Measurements from ENCODE around the gene AKAP8L. TPM values are rescaled to one million over a fixed set of nuclear protein-coding genes. Genes with fewer than 3 reads are reported as not detected.

The AKAP8L gene
- total and polyA plus RNA-seq, 12 donors: 45.2 to 140 (median 63.1) TPM

GRCh38 chr19:15433519-15434069 is 14.8 kb upstream of the AKAP8L start:
- H3K36me3 ChIP-seq: peaks cover 0 to 14% (median 0%) of the 10 kb centered on the region in 9 donors
- DNase-seq (no peak), ATAC-seq (peak in 1 of 8 donors; percentile 12)
- peak overlapping the region; percentile 59 to 99 (median 96) for H3K27ac ChIP-seq
- intact Hi-C loops (cut with DNase I): no loop called here
- H3K4me3 ChIP-seq: peak overlapping the region in 9 of 10 donors; percentile 59 to 98 (median 83)
- no peaks in the 10 kb centered on the region for H3K27me3 ChIP-seq
- peaks cover 14 to 46% (median 35%) of the 10 kb centered on the region in 9 donors for H3K4me1 ChIP-seq
- no peak for TF ChIP-seq CTCF (IDR thresholded peaks at IDR 0.05)
- 68 to 69% methylated on average over 8 of the region's 8 CpGs for WGBS, 2 donors
- no peaks in the 10 kb centered on the region for H3K9me3 ChIP-seq

- peaks cover 0 to 20% (median 3%) of the 10 kb centered on the region in 9 donors for H3K36me3 ChIP-seq
- no peak for TF ChIP-seq CTCF (IDR thresholded peaks at IDR 0.05)
- intact Hi-C loops (cut with DNase I): no loop called here
- H3K9me3 ChIP-seq: no peaks in the 10 kb centered on the region
- H3K27ac ChIP-seq: peak overlapping the region; percentile 59 to 99 (median 96)
- H3K4me1 ChIP-seq: peaks cover 14 to 49% (median 37%) of the 10 kb centered on the region in 9 donors
- WGBS, 2 donors: 0 to 1% methylated on average over 56 to 75 of the region's 75 CpGs
- DNase-seq (peak; percentile 92 to 95), ATAC-seq (peak; percentile 89 to 95 (median 92))
- no peaks in the 10 kb centered on the region for H3K27me3 ChIP-seq
- H3K4me3 ChIP-seq: peak overlapping the region; percentile 59 to 98 (median 82)
Observed at GRCh38 chr19:15432629-15433518, 14.1 kb upstream of the AKAP8L start.

DNA sequence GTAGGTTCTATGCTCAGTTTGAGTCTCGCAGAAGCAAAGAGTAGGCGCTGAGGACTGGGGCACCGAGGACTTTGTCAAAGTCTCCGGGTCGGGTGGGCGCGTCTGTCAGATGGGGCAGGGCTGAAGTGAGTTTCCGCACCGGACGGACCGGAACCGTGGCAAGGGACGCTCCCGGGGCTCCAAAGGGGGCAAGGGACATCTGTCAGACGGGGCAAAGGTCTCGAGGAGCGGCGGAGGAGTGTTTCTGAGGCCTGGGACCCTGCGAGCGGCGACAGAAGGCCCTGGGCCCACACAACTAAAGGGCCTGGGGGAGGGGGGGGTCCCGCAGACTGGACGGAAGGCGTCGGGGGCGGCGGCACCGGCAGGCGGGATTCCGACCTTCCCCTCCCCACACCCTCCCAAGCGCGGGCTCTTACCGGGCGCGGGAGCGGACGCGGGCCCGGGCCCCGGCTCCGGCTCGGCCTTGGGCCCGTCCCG is 13.3 kb upstream of the AKAP8L start:
- ATAC-seq (no peak), DNase-seq (no peak)
- Histone ChIP-seq H3K4me1 (peaks cover 14 to 49% (median 37%) of the 10 kb centered on the region in 9 donors), H3K36me3 (peaks cover 0 to 28% (median 11%) of the 10 kb centered on the region in 9 donors), H3K9me3 (no peaks in the 10 kb centered on the region), H3K4me3 (peak overlapping the region; percentile 70 to 93 (median 79)), H3K27me3 (no peaks in the 10 kb centered on the region), H3K27ac (peak overlapping the region in 9 of 10 donors; percentile 47 to 87 (median 74))
- WGBS, 2 donors: 0 to 1% methylated on average over 20 to 44 of the region's 44 CpGs
- intact Hi-C loops (cut with DNase I): no loop called here
- no peak for TF ChIP-seq CTCF (IDR thresholded peaks at IDR 0.05)

DNA sequence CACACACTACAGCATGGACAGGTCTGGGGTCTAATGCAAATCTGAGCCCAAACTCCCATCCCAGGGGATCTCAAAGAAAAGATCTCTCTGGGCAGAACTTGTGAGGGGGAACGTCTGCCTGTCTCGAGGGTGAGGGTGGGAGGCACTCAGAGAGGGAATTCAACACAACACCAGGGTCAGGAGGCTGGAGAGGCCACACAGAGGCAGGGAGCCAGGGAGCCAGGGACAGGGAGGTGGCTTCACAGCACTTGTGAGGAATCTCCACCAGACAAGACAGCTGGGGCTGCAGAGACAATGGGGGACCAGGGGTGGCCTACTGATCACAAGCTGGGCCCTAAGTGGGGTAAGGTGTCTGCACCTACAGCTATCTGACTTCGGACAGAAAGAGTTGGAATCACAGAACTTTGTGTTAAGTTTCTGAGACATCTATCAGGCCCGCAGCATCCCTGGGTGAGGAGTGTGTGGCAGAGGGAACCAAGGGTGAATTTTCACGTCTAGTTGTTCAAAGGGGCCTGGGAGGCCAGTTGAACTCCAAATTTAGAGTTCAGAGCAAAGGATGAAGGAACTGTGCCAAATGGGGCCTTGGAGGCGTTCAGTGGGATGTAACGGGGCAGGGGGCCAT is 12.7 kb upstream of the AKAP8L start:
- Histone ChIP-seq H3K27ac (peak overlapping the region in 7 of 10 donors; percentile 47 to 87 (median 75)), H3K27me3 (no peaks in the 10 kb centered on the region), H3K4me1 (peaks cover 14 to 49% (median 37%) of the 10 kb centered on the region in 9 donors), H3K36me3 (peaks cover 0 to 34% (median 11%) of the 10 kb centered on the region in 9 donors), H3K4me3 (peak overlapping the region; percentile 70 to 93 (median 79)), H3K9me3 (no peaks in the 10 kb centered on the region)
- no peak for DNase-seq
- WGBS, 2 donors: 12 to 18% methylated on average over 7 of the region's 7 CpGs
- intact Hi-C loops (cut with DNase I): no loop called here
- ATAC-seq: no peak
- no peak for TF ChIP-seq CTCF (IDR thresholded peaks at IDR 0.05)

Data from heart right ventricle (tissue), 16 donors.